K562 (cell line): ENCODE results near the gene PHKG2. TPM values are rescaled to one million over a fixed set of nuclear protein-coding genes. Genes with fewer than 3 reads are reported as not detected.

Experiments used
- CTCF ChIP-seq, 3 experiments: IDR thresholded peaks in 2 of 3; conservative IDR thresholded peaks in 1 of 3; 2 replicates each; pipeline ENCODE4 v1.5.1; 2011 to 2012; ENCODE audit warnings: low read length in 3 of 3, mild to moderate bottlenecking in 3 of 3, control low read depth in 2 of 3, improper control_type of control experiment in 1 of 3, inconsistent platforms in 1 of 3, low read depth in 1 of 3, mixed read lengths in 1 of 3, moderate library complexity in 1 of 3; ENCODE audit not compliant: insufficient read depth in 2 of 3
- RAD21 ChIP-seq, 2 experiments: fragments of 250-450 bp in 1 of 2; fragments of 450-650 bp in 1 of 2; sonication (Bioruptor Pico) in 1 of 2; formaldehyde crosslinking in 1 of 2; IDR thresholded peaks in 1 of 2; conservative IDR thresholded peaks in 1 of 2; 2 replicates each; pipeline versions ENCODE4 v1.4.0 to v1.8.0; 2020 to 2022; ENCODE audit warnings: mild to moderate bottlenecking in 2 of 2, moderate library complexity in 1 of 2
- VEZF1 ChIP-seq: fragments of 200-800 bp; sonication (Bioruptor generic); IDR thresholded peaks from 2 replicates; pipeline ENCODE4 v1.6.1; 2017; ENCODE audit warnings: missing genetic modification characterization, missing compliant biosample characterization
- ZNF253 ChIP-seq: fragments of 250-450 bp; sonication (Bioruptor Pico); conservative IDR thresholded peaks from 2 replicates; pipeline ENCODE4 v1.6.1; 2021; ENCODE audit warnings: mild to moderate bottlenecking
- polyA plus RNA-seq, 8 experiments: library from polyadenylated mRNA; depleted of rRNA in 4 of 8; stranded (reverse) in 5 of 8; unstranded in 3 of 8; fragments of >200 nt; fragmentation: Nextera tagmentation in 2 of 8; fragmentation: Illumina TruSeq in 1 of 8; extraction: Ambion mirVana in 2 of 8; extraction: Trizol in 1 of 8; gene quantifications; 2 replicates each; pipeline versions ENCODE4 v1.2.1 to v1.2.3, GENCODE V29; 2011 to 2014; ENCODE audit warnings: inconsistent platforms in 1 of 8, missing spikeins in 1 of 8
- total RNA-seq, 7 experiments: library from RNA; depleted of rRNA in 6 of 7; stranded (reverse); fragments of >200 nt in 6 of 7; fragmentation: Illumina TruSeq in 2 of 7; extraction: Trizol in 2 of 7; gene quantifications; 2 replicates each; pipeline versions ENCODE4 v1.2.1 to v1.2.3, GENCODE V29; 2011 to 2021; ENCODE audit warnings: low replicate concordance in 1 of 7

PHKG2 gene
- total and polyA plus RNA-seq, 9 of the 15 experiments (the other 6 are each of a cell fraction or from before 2014, with no cell fraction given): 5.8 to 54.2 (median 30.7) TPM

- 0 out of 2 replicates have a peak, but pooled peaks have one; percentile 7 for TF ChIP-seq VEZF1 (CRISPR knock-in tag)
- TF ChIP-seq CTCF (IDR thresholded peaks at IDR 0.05 in 2 of 3, conservative IDR thresholded peaks at IDR 0.05 in 1 of 3; ENCODE audit: insufficient read depth in 2 of 3, low read depth in 1 of 3, low read length in 3 of 3): peak in 1 of 3 experiments; percentile 26; a peak in 1 of 6 replicates
- TF ChIP-seq ZNF253 (CRISPR knock-in tag): no peak
- TF ChIP-seq RAD21 (CRISPR knock-in tag; conservative IDR thresholded peaks at IDR 0.05 in 1 of 2, IDR thresholded peaks at IDR 0.05 in 1 of 2): 0 out of 4 replicates have a peak, but pooled peaks of 1 of the 2 experiments have one; percentile 9
- TF ChIP-seq, all 486 proteins: peak for 13
Measured at GRCh38 chr16:30777591-30778297, 29.5 kb downstream of the PHKG2 start (continued).
